GM13977 (cell line): Measurements from ENCODE around the gene SQOR.

ENCODE experiments used
- DNase-seq: peaks from one replicate; pipeline ENCODE4 v3.0.0; 2012; ENCODE audit warnings: low spot score
- CTCF ChIP-seq: IDR thresholded peaks from 2 replicates; pipeline ENCODE4 v1.5.1; 2012; ENCODE audit warnings: mild to moderate bottlenecking, control low read depth; ENCODE audit not compliant: insufficient read depth; ENCODE audit errors: extremely low read depth, missing control alignments
- in situ Hi-C: fragments of 300-500 bp; cut with MboI; formaldehyde crosslinking; loops from one replicate; pipeline ENCODE4 v1.12.0; 2022; ENCODE audit warnings: low sequenced_read_pairs, low pct_unique_long_range_greater_than_20kb, mixed read lengths, inconsistent platforms; ENCODE audit not compliant: unreplicated experiment

The SQOR gene

GRCh38 chr15:45630917-45631691 is 3.7 kb upstream of the SQOR start:
- no peak for DNase-seq
- TF ChIP-seq CTCF: no peak
- in situ Hi-C loops: no loop called here

- in situ Hi-C loops: no loop called here
- no peak for DNase-seq
- no peak for TF ChIP-seq CTCF
These were observed 3.1 kb upstream of the SQOR start for GRCh38 chr15:45631776-45632175.

- peak; percentile 57 for DNase-seq
- peak; percentile 66 for TF ChIP-seq CTCF
These were observed 386 bp downstream of the SQOR start for GRCh38 chr15:45635191-45635638.

GRCh38 chr15:45635763-45636292 is 999 bp downstream of the SQOR start:
- TF ChIP-seq CTCF: no peak
- in situ Hi-C loops: no loop called here
- DNase-seq: no peak

More at GRCh38 chr15:45635191-45635638, 386 bp downstream of the SQOR start:
- in situ Hi-C loops: no loop called here

- in situ Hi-C loops: no loop called here
- no peak for TF ChIP-seq CTCF
- no peak for DNase-seq
These were observed 2.3 kb downstream of the SQOR start for GRCh38 chr15:45637141-45637540.

GRCh38 chr15:45637552-45638033 is 2.8 kb downstream of the SQOR start:
- peak; percentile 78 for DNase-seq
- in situ Hi-C loops: no loop called here
- no peak for TF ChIP-seq CTCF
